HG02642 (cell line): ENCODE results near the gene NPIPB5.
"Not testable (repeated sequence)": the region's sequence is repeated elsewhere in the genome, so short reads cannot be mapped to it uniquely, and the experiment has no call there.

Source experiments
- ATAC-seq: cut with Tn5 transposase; IDR thresholded peaks from one replicate; pipeline ENCODE4 v1.9.1; 2021; ENCODE audit warnings: mild to moderate bottlenecking; ENCODE audit not compliant: unreplicated experiment, poor library complexity

The NPIPB5 gene

DNA sequence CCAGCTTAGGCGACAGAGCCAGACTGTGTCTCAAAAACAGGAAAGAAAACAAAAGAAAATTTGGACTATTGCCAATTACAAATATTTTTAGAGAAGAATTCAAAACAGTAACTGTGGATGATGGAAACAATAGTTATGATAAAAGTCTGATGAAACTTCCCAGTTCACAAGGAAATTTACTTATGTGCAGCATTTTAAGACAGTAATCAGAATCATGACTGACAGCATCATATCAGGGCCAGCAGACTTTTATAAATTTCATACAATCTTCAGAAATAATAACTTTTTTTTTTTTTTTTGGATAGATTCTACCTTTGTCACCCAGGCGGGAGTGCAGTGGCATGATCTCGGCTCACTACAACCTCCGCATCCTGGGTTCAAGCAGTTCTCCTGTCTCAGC lies at the start of gene NPIPB5:
NPIPB5 (plus strand) TSS at position 301 of the 400 bp plus-strand sequence. CDS start 2,911 bp downstream, outside the sequence.
- ATAC-seq: not testable (repeated sequence)

DNA sequence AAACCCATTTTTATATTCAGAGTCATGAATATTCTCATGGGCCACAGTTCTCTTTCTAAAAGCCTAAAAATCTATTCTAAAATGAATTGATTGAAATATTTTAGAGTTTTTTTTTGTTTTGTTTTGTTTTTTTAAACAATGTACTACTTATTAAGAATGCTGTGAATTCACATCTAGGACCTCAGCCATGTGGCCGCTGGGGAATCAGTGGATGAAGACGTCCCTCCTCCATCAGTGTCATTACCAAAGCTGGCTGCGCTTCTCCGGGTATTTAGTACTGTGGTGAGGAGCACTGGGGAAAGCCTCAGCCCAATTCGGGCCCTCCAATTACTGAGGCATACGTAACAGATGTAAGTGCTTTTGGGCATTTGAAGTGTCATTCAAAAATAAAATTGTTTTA lies 41.8 kb upstream of the NPIPB5 start:
- ATAC-seq: not testable (repeated sequence)

DNA sequence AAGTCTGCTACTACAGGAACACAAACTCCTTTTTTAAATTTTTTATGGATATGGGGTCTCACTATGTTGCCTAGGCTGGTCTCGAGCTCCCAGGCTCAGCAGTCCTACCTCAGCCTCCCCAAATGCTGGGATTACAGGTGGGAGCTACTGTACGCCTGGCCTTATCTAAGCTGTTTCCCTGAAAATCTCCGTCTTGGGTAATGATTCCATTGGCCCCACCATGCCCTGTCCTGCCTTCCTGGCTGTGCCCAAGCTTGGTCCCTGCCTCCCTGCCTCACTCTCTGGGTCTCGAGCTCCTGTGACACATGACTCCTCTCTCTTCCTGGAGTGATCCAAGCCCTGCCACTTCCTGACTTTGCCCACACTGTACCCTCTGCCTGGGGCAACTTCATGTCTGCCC lies 27.3 kb downstream of the NPIPB5 start:
- ATAC-seq: not testable (repeated sequence)

DNA sequence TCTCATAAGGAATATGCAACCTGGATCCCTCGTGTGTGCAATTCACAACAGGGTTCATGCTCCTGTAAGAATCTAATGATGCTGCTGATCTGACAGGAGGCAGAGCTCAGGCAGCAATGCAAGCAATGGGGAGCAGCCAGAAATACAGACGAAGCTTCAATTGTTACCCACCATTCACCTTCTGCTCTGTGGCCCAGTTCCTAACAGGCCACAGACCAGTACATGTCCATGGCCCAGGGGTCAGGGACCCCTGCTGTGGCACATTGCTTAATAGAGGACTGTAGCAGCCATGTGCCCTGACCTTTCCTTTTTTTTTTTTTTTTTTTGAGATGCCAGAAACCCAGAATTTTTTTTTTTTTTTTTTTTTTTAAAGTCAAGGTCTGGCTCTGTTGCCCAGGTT lies 34.1 kb downstream of the NPIPB5 start:
- not testable (repeated sequence) for ATAC-seq

DNA sequence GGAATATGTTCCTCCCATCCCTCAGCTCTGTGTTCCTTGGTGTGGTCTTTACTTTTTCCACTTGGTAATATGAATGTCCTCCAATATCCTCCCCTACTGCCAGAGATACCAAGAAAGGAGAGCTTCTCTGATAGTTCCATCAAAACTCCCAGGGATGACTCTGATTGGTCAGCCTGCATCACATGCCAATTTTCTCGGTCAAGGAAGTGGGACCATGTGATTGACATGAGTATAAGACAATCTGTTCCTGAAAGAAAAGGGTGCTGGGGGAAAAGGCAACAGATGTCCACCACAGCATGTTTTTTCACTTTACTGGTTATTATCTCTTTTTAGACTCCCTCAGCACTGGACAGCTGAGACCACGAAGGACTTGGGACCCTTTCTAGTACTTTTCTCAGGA lies 35.9 kb downstream of the NPIPB5 start:
- ATAC-seq: not testable (repeated sequence)

DNA sequence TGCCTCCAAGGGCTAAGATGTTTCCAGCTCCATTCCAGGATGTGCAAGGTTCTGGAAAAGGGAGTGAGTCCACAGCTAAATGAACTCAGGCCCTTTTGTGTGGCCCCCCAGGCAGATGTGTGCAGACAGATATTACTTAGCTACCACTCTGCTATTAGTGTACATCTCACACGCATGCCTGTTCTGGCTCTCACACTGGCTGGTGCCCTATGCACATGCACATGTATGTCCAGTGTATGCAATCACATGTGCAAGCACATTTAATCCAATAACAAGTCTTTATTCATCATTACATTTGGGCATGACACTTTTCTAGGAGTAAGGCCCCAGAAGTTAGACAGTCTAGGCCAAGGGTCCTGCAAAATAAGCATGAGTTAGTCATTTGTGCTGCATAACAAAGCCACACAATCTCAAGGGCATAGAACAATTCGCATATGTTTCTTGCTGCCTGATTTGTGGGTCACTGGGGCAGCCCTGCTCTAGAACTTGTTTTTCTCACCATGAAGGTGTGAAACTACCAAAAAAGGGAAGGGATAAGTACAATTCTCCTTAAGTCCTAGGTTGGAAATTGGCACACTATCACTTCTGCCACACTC lies 36.6 kb downstream of the NPIPB5 start:
- not testable (repeated sequence) for ATAC-seq

DNA sequence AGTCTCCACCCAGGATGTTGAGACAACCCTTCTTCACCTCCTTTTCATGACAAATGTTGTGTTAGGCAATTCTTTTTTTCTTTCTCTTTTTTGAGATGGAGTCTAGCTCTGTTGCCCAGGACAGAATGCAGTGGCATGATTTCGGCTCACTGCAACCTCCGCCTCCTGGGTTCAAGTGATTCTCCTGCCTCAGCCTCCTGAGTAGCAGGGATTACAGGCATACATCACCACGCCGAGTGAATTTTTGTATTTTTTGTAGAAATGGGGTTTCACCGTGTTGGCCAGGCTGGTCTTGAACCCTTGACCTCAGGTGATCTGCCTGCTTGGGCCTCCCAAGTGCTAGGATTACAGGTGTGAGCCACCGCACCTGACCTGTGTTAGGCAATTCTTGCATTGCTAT lies 39.2 kb downstream of the NPIPB5 start:
- ATAC-seq: not testable (repeated sequence)

DNA sequence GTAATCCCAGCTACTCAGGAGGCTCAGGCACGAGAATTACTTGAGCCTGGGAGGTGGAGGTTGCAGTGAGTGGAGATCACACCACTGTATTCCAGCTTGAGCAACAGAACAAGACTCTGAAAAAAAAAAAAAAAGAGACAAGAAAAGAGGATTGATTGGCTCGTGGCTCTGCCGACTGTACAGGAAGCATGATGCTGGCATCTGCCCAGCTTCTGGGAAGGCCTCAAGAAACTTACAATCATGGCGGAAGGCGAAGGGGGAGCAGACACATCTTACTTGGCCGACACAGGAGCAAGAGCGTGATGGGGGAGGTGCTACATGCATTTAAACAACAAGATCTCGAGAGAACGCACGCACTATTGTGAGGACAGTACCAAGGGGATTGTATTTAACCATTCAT lies 40.5 kb downstream of the NPIPB5 start:
- not testable (repeated sequence) for ATAC-seq

DNA sequence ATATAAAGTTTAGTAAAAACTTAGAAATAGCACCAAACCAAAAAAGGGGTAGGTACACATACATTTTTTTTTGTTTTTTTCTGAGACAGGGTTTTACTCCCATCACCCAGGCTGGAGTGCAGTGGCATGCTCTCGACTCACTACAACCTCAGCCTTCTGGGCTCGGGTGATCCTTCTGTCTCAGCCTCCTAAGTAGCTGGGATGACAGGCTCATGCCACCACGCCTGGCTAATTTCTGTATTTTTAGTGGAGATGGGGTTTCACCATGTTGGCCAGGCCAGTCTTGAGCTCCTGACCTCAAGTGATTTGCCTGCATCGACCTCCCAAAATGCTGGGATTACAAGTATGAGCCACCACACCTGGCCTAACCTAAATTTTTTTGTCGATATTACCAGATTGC lies 41.0 kb downstream of the NPIPB5 start:
- not testable (repeated sequence) for ATAC-seq

DNA sequence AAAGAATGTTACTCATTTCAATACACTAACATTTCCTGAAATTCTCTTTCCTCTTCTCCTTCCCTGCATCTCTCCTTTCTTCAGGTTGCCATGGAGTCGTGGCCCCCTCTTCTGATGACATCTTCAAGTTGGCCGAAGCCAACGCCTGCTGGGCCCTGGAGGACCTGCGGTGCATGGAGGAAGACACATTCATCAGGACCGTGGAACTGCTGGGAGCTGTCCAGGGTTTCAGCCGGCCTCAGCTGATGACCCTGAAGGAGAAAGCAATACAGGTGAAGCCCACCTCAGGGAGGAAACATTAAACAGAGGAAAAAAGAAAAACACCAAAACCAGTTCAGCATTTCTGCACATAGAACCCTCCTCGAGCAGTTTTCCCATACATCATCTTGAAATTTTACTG lies 46.1 kb downstream of the NPIPB5 start:
- not testable (repeated sequence) for ATAC-seq
